Trophoblast cell (in vitro differentiated cells and primary cell): Measurements from ENCODE around the gene KDM4B.
"Not testable (repeated sequence)": the region's sequence is repeated elsewhere in the genome, so short reads cannot be mapped to it uniquely, and the experiment has no call there.

Source experiments
- DNase-seq, 2 donors: peaks; one replicate each; pipeline ENCODE4 v3.0.0-alpha.2; 2016
- H2AFZ ChIP-seq: 2 replicates; pipeline ENCODE4 v1.6.1; 2013; ENCODE audit warnings: low read length, moderate library complexity, mild to moderate bottlenecking; ENCODE audit not compliant: insufficient read depth, poor library complexity
- H2AK5ac ChIP-seq: 2 replicates; pipeline ENCODE4 v1.6.1; 2013; ENCODE audit warnings: mild to moderate bottlenecking, low read length
- H2BK120ac ChIP-seq: 2 replicates; pipeline ENCODE4 v1.6.1; 2013; ENCODE audit warnings: low read length, mild to moderate bottlenecking, moderate library complexity; ENCODE audit not compliant: insufficient read depth, poor library complexity
- H2BK12ac ChIP-seq: 2 replicates; pipeline ENCODE4 v1.6.1; 2013; ENCODE audit warnings: mild to moderate bottlenecking, low read length, moderate library complexity
- H2BK5ac ChIP-seq: 2 replicates; pipeline ENCODE4 v1.6.1; 2013; ENCODE audit warnings: low read length, low read depth, moderate library complexity, mild to moderate bottlenecking; ENCODE audit not compliant: poor library complexity
- H3K14ac ChIP-seq: 2 replicates; pipeline ENCODE4 v1.6.1; 2013; ENCODE audit warnings: mild to moderate bottlenecking, low read length
- H3K18ac ChIP-seq: 2 replicates; pipeline ENCODE4 v1.6.1; 2013; ENCODE audit warnings: mild to moderate bottlenecking, low read length
- H3K23ac ChIP-seq: 2 replicates; pipeline ENCODE4 v1.6.1; 2013; ENCODE audit warnings: low read length
- H3K27ac ChIP-seq: 2 replicates; pipeline ENCODE4 v1.5.1; 2013; ENCODE audit warnings: low read depth, mild to moderate bottlenecking, inconsistent platforms, low read length, moderate library complexity
- H3K27me3 ChIP-seq: 2 replicates; pipeline ENCODE4 v1.6.1; 2013; ENCODE audit warnings: inconsistent platforms, mild to moderate bottlenecking, low read length, moderate library complexity; ENCODE audit not compliant: insufficient read depth
- H3K36me3 ChIP-seq, 2 experiments: 1 replicate in 1 of 2; 2 replicates in 1 of 2; pipeline ENCODE4 v1.6.1; 2013; ENCODE audit warnings: low read length in 2 of 2, mild to moderate bottlenecking in 2 of 2, moderate library complexity in 1 of 2; ENCODE audit not compliant: insufficient read depth in 2 of 2, control insufficient read depth in 1 of 2
- H3K4ac ChIP-seq: 2 replicates; pipeline ENCODE4 v1.6.1; 2013; ENCODE audit warnings: low read depth, mild to moderate bottlenecking, low read length, moderate library complexity
- H3K4me1 ChIP-seq, 2 experiments: 1 replicate in 1 of 2; 2 replicates in 1 of 2; pipeline ENCODE4 v1.6.1; 2013; ENCODE audit warnings: low read length in 2 of 2, mild to moderate bottlenecking in 2 of 2, moderate library complexity in 1 of 2; ENCODE audit not compliant: insufficient read depth in 2 of 2, control insufficient read depth in 1 of 2
- H3K4me2 ChIP-seq: 2 replicates; pipeline ENCODE4 v1.6.1; 2013; ENCODE audit warnings: inconsistent platforms, mild to moderate bottlenecking, low read length, moderate library complexity
- H3K4me3 ChIP-seq: 2 replicates; pipeline ENCODE4 v1.5.1; 2013; ENCODE audit warnings: mild to moderate bottlenecking, low read depth, low read length, inconsistent platforms
- H3K79me1 ChIP-seq: one replicate; pipeline ENCODE4 v1.6.1; 2013; ENCODE audit warnings: low read length
- H3K79me2 ChIP-seq: 2 replicates; pipeline ENCODE4 v1.6.1; 2013; ENCODE audit warnings: low read length, mild to moderate bottlenecking; ENCODE audit not compliant: control insufficient read depth, insufficient read depth, poor library complexity
- H3K9ac ChIP-seq: 2 replicates; pipeline ENCODE4 v1.6.1; 2013; ENCODE audit warnings: mild to moderate bottlenecking, low read length
- H3K9me3 ChIP-seq: 2 replicates; pipeline ENCODE4 v1.6.1; 2013; ENCODE audit warnings: low read depth, mild to moderate bottlenecking, control low read depth, inconsistent platforms, low read length; ENCODE audit not compliant: insufficient read depth
- H4K12ac ChIP-seq: 2 replicates; pipeline ENCODE4 v1.6.1; 2013; ENCODE audit warnings: low read depth, mild to moderate bottlenecking, low read length, moderate library complexity
- H4K8ac ChIP-seq: 2 replicates; pipeline ENCODE4 v1.6.1; 2013; ENCODE audit warnings: low read depth, mild to moderate bottlenecking, low read length, moderate library complexity
- H4K91ac ChIP-seq: one replicate; pipeline ENCODE4 v1.6.1; 2013; ENCODE audit warnings: low read depth, mild to moderate bottlenecking, low read length, moderate library complexity
- WGBS: extraction: QIAGEN DNeasy Blood & Tissue Kit; methylation state at CpG from one replicate; pipeline ENCODE4 v1.1.7; 2013; ENCODE audit warnings: missing lambda C conversion rate; ENCODE audit not compliant: insufficient read length, insufficient coverage; ENCODE audit errors: extremely low coverage; 5-methylcytosine and 5-hydroxymethylcytosine counted together

Gene KDM4B

DNA sequence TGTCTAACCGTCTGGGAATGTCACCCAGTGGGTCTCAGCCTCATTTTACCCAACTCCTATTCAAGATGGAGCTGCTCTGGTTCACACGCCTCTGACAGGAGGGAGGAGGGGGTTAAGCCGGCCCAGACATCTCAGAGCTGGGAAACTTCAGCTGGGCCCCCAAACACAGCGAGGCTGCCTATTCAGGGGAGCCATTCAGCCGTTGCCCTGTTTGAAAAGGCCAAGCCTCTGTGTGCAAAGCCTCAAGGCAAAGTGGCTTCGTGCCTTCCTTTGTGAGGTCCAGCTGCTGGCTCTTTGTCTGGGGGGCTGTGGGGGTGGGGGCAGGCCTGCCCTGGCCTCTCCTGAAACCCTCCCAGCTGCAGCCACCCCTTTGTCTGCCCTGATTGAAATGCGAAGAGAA is 224.3 kb downstream of the KDM4B start:
- Histone ChIP-seq H3K27ac (peak overlapping the region; percentile 77), H3K4me3 (no peak overlapping the region), H3K4ac (no peak overlapping the region), H3K36me3 (no peaks in the 10 kb centered on the region), H2BK12ac (peak overlapping the region; percentile 7), H3K27me3 (no peaks in the 10 kb centered on the region), H3K79me1 (peaks cover 10% of the 10 kb centered on the region), H4K12ac (peak overlapping the region; percentile 4), H4K8ac (peak overlapping the region; percentile 15), H3K18ac (no peak overlapping the region), H2BK5ac (peak overlapping the region; percentile 17), H3K4me1 (peaks cover 6 to 12% of the 10 kb centered on the region in 2 experiments), H4K91ac (peak overlapping the region; percentile 59), H3K14ac (peak overlapping the region; percentile 10), H2AFZ (peak overlapping the region; percentile 33), H2AK5ac (no peak overlapping the region), H2BK120ac (peak overlapping the region; percentile 37), H3K9ac (no peak overlapping the region), H3K9me3 (peaks cover 3% of the 10 kb centered on the region), H3K4me2 (no peak overlapping the region), H3K23ac (no peak overlapping the region), H3K79me2 (no peaks in the 10 kb centered on the region)
- peak in 1 of 2 donors; percentile 27 for DNase-seq
- no CpG with 5 or more reads among the region's 7 CpGs for WGBS

DNA sequence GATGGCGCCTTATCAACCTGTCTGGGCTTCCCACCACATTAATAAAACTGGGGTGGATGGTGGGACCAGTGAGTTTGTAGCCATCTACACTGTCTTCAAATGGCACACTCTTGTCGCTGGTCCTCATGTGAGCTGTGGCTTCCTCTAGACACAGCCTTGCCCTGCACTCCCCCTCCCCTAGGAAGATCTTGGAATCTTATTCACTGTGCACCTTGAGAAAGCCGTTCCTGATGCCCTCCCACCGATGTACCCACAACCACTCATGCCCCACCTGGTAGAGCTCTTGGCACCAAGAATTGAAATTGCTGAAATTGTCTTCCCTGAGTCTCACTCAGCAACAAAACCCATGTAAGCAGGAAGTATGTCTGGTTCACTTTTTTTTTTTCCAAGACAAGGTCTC is 225.7 kb downstream of the KDM4B start:
- no peaks in the 10 kb centered on the region for H3K36me3 ChIP-seq
- no peak overlapping the region for H2AK5ac ChIP-seq
- no peak overlapping the region for H4K12ac ChIP-seq
- H4K8ac ChIP-seq: no peak overlapping the region
- no peak overlapping the region for H2BK5ac ChIP-seq
- peaks cover 10% of the 10 kb centered on the region for H3K79me1 ChIP-seq
- no peak for DNase-seq
- peak overlapping the region; percentile 69 for H2BK12ac ChIP-seq
- no peak overlapping the region for H3K4me3 ChIP-seq
- H3K4me2 ChIP-seq: no peak overlapping the region
- H3K4ac ChIP-seq: no peak overlapping the region
- peaks cover 3% of the 10 kb centered on the region for H3K9me3 ChIP-seq
- H3K9ac ChIP-seq: no peak overlapping the region
- no peak overlapping the region for H3K18ac ChIP-seq
- peak overlapping the region; percentile 28 for H4K91ac ChIP-seq
- no peak overlapping the region for H2AFZ ChIP-seq
- no peak overlapping the region for H3K23ac ChIP-seq
- no peaks in the 10 kb centered on the region for H3K79me2 ChIP-seq
- H2BK120ac ChIP-seq: no peak overlapping the region
- no CpG with 5 or more reads among the region's 4 CpGs for WGBS
- H3K27me3 ChIP-seq: no peaks in the 10 kb centered on the region
- H3K14ac ChIP-seq: no peak overlapping the region
- H3K27ac ChIP-seq: no peak overlapping the region
- peaks cover 6 to 12% of the 10 kb centered on the region in 2 experiments for H3K4me1 ChIP-seq

DNA sequence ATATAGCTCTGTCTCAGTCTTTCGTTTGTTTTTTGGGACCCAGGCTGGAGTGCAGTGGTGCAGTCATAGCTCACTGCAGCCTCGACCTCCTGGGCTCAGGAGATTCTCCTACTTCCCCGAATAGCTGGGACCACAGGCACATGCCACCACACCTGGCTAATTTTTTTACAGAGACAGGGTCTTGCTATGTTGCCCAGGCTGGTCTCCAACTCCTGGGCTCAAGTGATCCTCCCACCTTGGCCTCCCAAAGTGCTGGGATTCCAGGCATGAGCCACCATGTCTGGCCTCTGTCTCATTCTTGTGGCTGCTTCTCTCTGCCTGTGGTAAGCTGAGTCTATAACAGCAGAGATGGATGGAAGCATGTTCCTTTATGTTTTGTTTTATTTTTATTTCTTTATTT is 226.7 kb downstream of the KDM4B start:
- H3K18ac ChIP-seq, H2BK5ac ChIP-seq, H2AFZ ChIP-seq, H3K23ac ChIP-seq, H3K9me3 ChIP-seq, H3K4me2 ChIP-seq, H2BK12ac ChIP-seq, H3K14ac ChIP-seq, H3K4me3 ChIP-seq, H4K12ac ChIP-seq, H3K9ac ChIP-seq, H3K27ac ChIP-seq, H3K4ac ChIP-seq, H3K36me3 ChIP-seq, H2AK5ac ChIP-seq, DNase-seq, H4K8ac ChIP-seq, H4K91ac ChIP-seq, H3K79me2 ChIP-seq, H2BK120ac ChIP-seq, H3K27me3 ChIP-seq: not testable (repeated sequence)
- Histone ChIP-seq H3K79me1 (peaks cover 10% of the 10 kb centered on the region), H3K4me1 (peaks cover 6 to 12% of the 10 kb centered on the region in 2 experiments)
- WGBS: no CpG with 5 or more reads among the region's 3 CpGs

DNA sequence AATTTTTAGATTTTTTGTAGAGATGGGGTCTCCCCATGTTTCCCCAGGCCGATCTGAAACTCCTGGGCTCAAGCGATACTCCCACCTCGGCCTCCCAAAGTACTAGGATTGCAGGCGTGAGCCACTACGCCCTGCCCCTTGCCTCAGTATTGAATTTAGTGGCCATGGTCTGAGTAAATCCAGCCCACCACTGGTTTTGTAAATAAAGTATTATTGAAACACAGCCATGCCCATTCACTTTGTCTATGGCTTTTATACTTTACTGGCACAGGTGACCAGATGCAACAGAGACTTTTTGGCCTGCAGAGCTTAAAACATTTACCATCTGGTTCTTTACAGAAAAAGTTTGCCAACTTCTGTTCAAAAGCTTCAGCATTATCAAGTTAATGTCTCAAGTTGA is 227.9 kb downstream of the KDM4B start:
- no peak overlapping the region for H2BK120ac ChIP-seq
- H3K4me2 ChIP-seq: no peak overlapping the region
- H4K12ac ChIP-seq: no peak overlapping the region
- peaks cover 9% of the 10 kb centered on the region for H3K79me1 ChIP-seq
- no peaks in the 10 kb centered on the region for H3K9me3 ChIP-seq
- no peak overlapping the region for H3K4me3 ChIP-seq
- no peaks in the 10 kb centered on the region for H3K27me3 ChIP-seq
- no peaks in the 10 kb centered on the region for H3K79me2 ChIP-seq
- H3K4me1 ChIP-seq: peaks cover 6 to 12% of the 10 kb centered on the region in 2 experiments
- H3K14ac ChIP-seq: no peak overlapping the region
- no peak for DNase-seq
- H2AK5ac ChIP-seq: no peak overlapping the region
- H4K91ac ChIP-seq: no peak overlapping the region
- no peak overlapping the region for H2BK5ac ChIP-seq
- H2AFZ ChIP-seq: no peak overlapping the region
- no peak overlapping the region for H4K8ac ChIP-seq
- no peak overlapping the region for H3K9ac ChIP-seq
- no peak overlapping the region for H3K23ac ChIP-seq
- no peak overlapping the region for H2BK12ac ChIP-seq
- H3K18ac ChIP-seq: no peak overlapping the region
- H3K27ac ChIP-seq: no peak overlapping the region
- no peaks in the 10 kb centered on the region for H3K36me3 ChIP-seq
- WGBS: no CpG with 5 or more reads among the region's 5 CpGs
- no peak overlapping the region for H3K4ac ChIP-seq
